NOMO-1 treated with dmso at 0.1 percent for 144 hours (cell line): Measurements from ENCODE around the gene RGS10.

Experiments used
- DNase-seq: peaks from one replicate; lab custom pipeline; 2025; ENCODE audit not compliant: unreplicated experiment; lab: John Stamatoyannopoulos, UW

The RGS10 gene

GRCh38 chr10:119452396-119452795 lies 90.1 kb downstream of the RGS10 start:
- no peak for DNase-seq

- DNase-seq = no peak
Observed at GRCh38 chr10:119451300-119451896, 91.1 kb downstream of the RGS10 start.

DNA sequence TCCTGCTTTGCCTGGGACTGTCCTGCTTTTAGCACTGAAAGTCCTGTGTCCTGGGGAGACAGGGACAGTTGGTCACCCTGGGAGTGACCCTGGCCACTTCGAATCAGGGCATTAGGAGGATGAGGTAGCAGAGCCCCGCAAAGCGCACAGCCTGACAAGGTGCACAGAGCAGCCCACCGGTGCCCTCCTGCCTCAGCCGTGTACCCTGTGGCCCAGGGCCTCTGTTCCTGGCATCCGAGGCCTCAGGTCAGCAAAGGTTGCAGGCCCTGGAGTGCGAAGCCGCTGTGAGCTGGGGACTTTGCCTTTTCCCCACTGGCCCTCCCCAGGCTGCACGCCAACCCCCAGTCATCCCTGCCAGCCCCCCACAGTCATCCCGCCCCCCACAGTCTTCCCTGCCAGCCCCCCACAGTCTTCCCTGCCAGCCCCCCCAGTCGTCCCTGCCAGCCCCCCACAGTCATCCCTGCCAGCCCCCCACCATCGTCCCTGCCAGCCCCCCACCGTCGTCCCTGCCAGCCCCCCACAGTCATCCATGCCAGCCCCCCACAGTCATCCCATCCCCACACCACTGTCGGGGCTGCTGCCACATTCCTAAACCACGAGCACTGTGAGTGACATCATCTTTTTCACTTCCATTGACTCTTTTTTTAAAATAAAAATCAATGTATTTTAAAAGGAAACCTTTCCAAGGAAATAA lies 91.8 kb downstream of the RGS10 start:
- DNase-seq = no peak
